ENCODE results near the gene FAM107B. TPM values are rescaled to one million over a fixed set of nuclear protein-coding genes. Genes with fewer than 3 reads are reported as not detected.

The FAM107B gene
- total and polyA plus RNA-seq, 12 donors: 2.6 to 18.5 (median 6.2) TPM

- intact Hi-C loops (cut with DNase I): no loop called here
- ATAC-seq (no peak), DNase-seq (no peak)
- 94 to 95% methylated on average over 15 of the region's 15 CpGs for WGBS, 2 donors
- Histone ChIP-seq H3K9me3 (no peaks in the 10 kb centered on the region), H3K27ac (peak overlapping the region in 1 of 10 donors; percentile 50), H3K36me3 (no peaks in the 10 kb centered on the region), H3K4me1 (peaks cover 0 to 68% (median 12%) of the 10 kb centered on the region in 9 donors), H3K27me3 (no peaks in the 10 kb centered on the region), H3K4me3 (no peak overlapping the region)
- no peak for TF ChIP-seq CTCF (IDR thresholded peaks at IDR 0.05)
These were observed 161.7 kb downstream of the FAM107B start for GRCh38 chr10:14612873-14613587.

DNA sequence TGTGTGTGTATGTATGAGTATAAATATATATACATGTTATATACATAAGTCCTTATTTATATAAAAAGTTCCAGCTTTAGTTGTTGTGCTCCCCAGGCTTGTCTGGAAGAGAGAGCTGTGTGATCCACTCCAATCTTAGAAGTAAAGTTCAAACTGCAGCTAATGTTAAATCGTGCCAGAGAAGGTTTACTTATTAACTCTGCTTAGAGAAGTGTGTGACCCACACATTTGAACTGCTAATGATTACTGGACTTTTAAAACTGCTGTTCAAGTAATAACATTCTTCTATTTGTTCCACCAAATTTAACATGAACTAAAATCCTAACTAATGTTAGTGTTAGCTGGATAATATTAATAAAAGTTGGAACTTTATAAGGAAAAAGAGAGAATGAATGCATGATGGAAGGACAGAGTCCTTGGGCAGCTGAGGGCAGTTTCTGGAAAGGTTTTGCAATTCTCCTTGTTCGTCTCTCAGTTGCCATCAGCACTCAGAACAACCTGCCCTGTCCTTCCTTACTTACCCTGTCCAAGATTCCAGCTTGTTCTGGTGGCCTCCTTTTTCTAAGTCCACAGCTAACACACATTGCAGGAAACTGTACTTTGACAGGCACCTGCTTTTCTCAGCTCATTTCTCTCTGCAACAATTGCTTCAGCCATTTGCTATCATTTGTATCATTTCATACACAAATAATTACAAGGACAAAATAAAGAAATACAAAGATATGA is 162.6 kb downstream of the FAM107B start:
- Histone ChIP-seq H3K4me3 (no peak overlapping the region), H3K36me3 (no peaks in the 10 kb centered on the region), H3K27me3 (no peaks in the 10 kb centered on the region), H3K9me3 (no peaks in the 10 kb centered on the region), H3K27ac (no peak overlapping the region), H3K4me1 (peaks cover 0 to 59% (median 8%) of the 10 kb centered on the region in 9 donors)
- TF ChIP-seq CTCF (IDR thresholded peaks at IDR 0.05): no peak
- ATAC-seq (no peak), DNase-seq (no peak)
- WGBS, 2 donors: 17 to 23% methylated on average over 2 of the region's 2 CpGs
- intact Hi-C loops (cut with DNase I): no loop called here

- no peaks in the 10 kb centered on the region for H3K36me3 ChIP-seq
- H3K4me1 ChIP-seq: peaks cover 0 to 57% (median 11%) of the 10 kb centered on the region in 9 donors
- no peaks in the 10 kb centered on the region for H3K9me3 ChIP-seq
- no peak for TF ChIP-seq CTCF (IDR thresholded peaks at IDR 0.05)
- no peak overlapping the region for H3K4me3 ChIP-seq
- intact Hi-C loops (cut with DNase I): loop anchor here in 2 of 10 donors (5.0 to 10.0 kb wide), 3 partner anchors 146 to 228 kb away; partner anchors contain the start of genes CDNF (in 1 of the 2), HSPA14 (in 1 of the 2) and MSANTD7 (in 1 of the 2)
- WGBS, 2 donors: 93 to 95% methylated on average over 1 of the region's 1 CpG
- no peak for ATAC-seq
- H3K27ac ChIP-seq: no peak overlapping the region
- H3K27me3 ChIP-seq: no peaks in the 10 kb centered on the region
- no peak for DNase-seq
These were observed 165.5 kb downstream of the FAM107B start for GRCh38 chr10:14609178-14609577.

DNA sequence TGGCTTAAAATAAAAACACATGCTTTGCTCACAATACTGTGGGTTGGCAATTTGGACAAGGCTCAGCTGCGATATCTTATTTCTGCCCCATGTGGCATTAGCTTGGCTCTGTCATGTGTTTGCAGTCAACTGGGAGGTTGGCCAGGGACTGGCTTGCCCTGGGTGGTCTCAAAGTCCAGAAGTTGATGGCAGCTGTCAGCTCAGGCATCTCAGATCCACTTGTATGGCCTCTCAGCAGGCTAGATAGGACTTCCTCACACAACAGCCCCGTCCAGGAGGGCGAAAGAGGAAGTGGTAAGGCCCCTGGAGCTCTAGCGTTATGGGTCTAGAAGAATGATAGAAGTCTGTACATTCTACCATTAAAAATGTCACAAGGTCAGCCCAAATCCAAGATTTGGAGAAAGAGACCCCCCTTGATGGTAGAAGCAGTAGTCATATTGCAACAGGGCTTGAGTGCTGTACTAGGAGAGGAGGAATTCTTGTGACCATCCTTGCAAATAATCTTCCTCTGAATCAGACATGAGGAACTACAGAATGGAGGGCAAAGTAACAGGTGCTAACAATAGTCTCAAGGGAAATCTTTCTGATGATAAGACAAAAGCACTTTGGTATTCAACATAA is 166.2 kb downstream of the FAM107B start:
- Histone ChIP-seq H3K27me3 (no peaks in the 10 kb centered on the region), H3K4me1 (peaks cover 0 to 50% (median 12%) of the 10 kb centered on the region in 9 donors), H3K4me3 (no peak overlapping the region), H3K9me3 (no peaks in the 10 kb centered on the region), H3K27ac (peak overlapping the region in 1 of 10 donors; percentile 13), H3K36me3 (no peaks in the 10 kb centered on the region)
- 61 to 77% methylated on average over 4 of the region's 4 CpGs for WGBS, 2 donors
- no peak for TF ChIP-seq CTCF (IDR thresholded peaks at IDR 0.05)
- DNase-seq (no peak), ATAC-seq (no peak)
- intact Hi-C loops (cut with DNase I): loop anchor here in 2 of 10 donors (5.0 to 10.0 kb wide), 3 partner anchors 146 to 229 kb away; partner anchors contain the start of genes CDNF (in 1 of the 2), HSPA14 (in 1 of the 2) and MSANTD7 (in 1 of the 2)
